NCI-H748 (cell line): Measurements from ENCODE around the gene NME7.
"Not testable (repeated sequence)": the region's sequence is repeated elsewhere in the genome, so short reads cannot be mapped to it uniquely, and the experiment has no call there.

Source experiments
- DNase-seq: peaks from one replicate; lab custom pipeline; 2025; ENCODE audit not compliant: unreplicated experiment; lab: John Stamatoyannopoulos, UW

NME7 gene

DNA sequence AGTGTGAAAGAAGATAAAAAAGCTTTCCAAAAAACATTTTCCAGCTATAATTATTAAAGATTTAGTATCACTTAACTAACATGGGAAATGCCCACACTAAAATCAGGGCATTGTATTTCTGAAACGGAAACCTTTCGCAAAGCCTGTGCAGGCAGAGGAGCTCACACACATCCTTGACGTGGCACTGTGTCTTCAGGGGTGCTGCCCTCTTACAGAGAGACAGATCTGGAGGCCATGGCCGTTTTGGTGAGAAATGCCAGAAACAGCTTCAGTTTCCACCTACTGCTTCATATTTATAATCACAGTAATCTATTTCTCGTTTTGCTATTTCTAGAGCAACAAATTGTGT, 234.4 kb downstream of the NME7 start:
- no peak for DNase-seq

DNA sequence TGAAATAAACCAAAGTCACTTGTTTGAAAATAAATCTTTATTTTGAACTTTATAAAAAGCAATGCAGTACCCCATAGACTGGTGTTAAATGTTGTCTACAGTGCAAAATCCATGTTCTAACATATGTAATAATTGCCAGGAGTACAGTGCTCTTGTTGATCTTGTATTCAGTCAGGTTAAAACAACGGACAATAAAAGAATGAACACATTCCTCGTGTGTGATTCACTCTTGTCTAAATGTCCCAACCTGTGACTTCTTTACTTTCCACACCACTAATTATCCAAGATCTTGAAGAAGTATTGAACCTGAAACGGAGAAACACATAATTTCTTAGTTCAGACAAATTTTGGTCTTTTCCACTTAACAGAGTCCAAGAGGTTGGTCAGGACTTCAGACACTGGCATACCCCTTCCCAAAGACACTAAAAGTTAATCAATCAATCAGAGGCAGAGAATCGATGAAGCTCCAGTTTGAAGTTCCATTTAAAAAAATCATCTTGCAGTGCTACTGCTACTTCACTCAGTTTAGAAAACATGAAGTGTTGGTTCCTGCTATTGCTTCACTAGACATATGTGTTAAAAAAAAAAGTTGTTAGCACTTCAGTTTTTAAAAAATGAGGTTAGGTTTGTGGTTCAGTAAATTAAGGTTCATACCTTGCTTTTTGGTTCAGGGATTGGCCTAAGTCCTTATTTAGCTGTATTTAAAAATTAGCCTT, 234.9 kb downstream of the NME7 start:
- DNase-seq = no peak

DNA sequence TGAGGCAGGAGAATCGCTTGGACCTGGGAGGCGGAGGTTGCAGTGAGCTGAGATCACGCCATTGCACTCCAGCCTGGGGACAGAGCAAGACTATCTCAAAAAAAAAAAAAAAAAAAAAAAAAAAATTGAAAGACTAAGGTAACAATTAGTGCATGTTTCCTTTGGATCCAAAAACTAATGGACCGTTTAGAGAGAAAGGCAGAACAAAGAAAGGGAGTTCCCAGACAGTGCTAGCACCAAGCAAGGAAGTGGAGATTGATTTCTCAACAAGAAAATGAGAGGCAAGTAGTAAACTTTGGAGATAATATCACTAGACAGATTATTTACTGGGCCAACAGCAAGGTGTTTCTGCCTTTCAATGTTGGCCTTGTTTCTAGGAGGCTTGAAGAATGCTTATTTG, 236.9 kb downstream of the NME7 start:
- DNase-seq = no peak

DNA sequence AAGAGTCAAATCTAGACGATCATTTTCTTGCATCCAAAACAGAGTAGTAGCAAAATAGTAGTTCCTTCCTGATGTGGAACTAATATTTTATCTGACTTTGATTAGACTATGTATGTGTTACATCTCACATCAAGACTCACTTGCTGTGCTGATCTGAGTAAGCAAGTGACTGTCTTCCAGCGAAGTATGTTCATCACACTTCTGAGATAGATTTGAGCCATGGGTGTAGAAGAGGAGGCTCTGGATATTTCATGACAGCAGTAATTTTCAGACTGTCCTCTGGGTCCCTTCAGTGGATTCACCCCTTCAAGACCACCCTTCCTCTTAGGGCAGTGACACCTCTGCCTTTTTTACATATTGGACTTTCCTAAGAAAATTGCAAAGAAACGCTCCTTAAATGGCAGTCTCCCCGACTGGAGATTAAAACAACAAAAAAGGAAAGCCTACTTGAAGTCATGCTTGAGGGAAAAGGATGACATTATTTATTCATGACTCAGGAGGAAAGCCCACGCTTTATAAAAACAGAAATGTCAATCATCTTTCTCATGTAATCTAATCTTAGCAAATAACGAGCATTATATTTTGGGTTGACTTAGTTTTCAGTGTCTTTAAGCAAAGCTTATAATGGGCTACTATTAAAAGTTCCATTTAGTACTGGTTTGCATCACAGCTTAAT, 238.3 kb downstream of the NME7 start:
- no peak for DNase-seq

DNA sequence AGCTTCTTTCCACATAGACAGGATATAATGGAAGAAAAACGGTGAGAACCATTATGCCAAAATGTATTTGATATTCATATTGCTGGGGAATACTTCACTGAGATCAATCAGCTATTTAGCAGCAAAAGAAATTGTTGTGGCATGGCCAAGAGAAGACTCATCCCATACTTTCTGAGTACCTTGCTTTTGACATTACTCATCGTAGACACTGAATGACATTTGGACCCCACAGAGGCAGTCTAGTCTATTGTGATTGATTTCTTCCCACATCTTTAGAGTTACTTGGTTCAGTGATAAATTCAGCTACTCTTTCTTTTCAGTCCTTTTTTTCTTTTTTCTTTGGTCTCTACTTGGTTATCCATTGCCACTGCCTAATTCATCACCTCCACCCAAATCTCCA, 239.0 kb downstream of the NME7 start:
- no peak for DNase-seq

DNA sequence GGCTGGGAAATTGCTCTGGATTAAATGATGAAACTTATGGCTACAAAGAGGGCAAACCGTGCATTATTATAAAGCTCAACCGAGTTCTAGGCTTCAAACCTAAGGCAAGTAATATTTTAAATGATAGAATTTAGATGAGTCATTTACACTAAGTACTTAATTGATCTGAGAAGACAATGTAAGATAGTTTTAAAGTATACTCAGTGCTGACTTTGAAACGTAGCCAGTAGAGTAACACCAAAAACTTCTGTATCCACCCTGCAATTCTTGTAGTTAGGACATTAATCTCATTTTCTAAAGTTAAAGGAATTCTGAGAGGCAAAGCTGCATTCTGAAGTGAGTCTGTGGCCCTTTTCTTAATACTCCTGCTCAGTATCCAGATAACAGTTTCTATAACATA, 240.3 kb downstream of the NME7 start:
- DNase-seq = no peak

DNA sequence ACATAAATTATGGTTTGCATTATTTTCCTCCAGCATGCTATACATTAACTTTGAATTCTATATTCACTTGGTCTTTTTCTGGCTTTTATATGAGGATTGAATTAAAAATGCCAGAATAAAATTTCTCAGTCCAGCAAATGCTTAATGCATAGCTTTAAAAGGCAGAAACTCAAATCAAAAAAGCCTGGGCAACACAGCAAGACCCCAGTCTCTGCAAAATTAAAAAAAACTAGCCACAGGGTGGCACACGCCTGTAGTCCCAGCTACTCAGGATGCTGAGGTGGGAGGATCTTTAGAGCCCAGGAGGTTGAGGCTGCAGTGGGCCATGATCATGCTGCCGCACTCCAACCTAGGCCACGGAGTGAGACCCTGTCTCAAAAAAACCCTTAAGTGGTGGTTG, 241.3 kb downstream of the NME7 start:
- DNase-seq = no peak

DNA sequence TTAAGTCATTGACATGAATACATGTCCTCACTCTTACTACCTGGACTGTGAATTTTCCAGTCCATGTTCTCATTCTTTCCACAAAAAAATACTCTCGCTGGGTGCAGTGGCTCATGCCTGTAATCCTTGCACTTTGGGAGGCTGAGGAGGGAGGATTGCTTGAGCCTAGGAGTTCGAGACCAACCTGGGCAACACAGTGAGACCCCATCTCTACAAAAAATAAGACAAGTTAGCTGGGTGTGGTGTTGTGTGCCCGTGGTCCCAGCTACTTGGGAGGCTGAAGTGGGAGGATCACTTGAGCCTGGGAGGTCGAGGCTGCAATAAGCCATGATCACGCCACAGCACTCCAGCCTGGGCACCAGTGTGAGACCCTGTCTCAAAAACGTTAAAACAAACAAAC, 242.0 kb downstream of the NME7 start:
- not testable (repeated sequence) for DNase-seq

DNA sequence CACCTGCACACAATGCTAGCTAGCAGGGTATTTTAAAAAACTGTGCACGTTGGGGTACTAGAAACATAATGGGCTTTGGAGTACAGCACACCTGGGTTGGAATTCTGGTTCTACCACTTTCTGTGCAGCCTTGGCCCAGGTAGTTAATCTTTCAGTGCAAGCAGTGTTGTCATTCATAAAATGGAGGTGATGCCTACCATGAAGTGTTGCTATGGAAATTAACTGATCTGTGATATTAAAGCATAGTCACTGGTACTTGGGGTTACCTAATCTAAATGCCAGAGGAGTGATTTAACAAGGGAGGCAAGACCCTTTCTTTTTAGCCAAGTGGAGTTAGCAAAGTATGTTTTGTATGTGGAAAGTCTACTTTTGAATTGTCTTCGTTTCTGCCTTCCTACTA, 243.1 kb downstream of the NME7 start:
- peak; percentile 57 for DNase-seq

DNA sequence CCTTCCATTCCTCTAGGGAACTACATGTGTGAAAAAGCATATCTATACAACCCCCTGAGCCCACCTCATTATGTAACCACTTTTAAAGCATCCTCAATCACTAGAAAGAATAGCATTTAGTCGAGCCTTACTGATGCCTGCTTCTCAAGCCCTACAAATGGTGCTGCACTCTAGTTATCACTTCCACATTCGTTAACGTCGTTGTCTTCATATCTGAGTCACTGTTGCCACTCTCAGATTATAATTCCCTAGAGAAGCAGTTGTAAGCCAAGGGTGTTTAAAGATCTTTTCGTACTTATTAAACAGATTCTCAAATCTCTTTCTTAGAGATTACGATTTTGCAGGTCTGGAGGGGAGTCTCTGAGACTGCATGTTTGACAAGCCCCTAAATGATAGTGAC, 244.6 kb downstream of the NME7 start:
- no peak for DNase-seq

DNA sequence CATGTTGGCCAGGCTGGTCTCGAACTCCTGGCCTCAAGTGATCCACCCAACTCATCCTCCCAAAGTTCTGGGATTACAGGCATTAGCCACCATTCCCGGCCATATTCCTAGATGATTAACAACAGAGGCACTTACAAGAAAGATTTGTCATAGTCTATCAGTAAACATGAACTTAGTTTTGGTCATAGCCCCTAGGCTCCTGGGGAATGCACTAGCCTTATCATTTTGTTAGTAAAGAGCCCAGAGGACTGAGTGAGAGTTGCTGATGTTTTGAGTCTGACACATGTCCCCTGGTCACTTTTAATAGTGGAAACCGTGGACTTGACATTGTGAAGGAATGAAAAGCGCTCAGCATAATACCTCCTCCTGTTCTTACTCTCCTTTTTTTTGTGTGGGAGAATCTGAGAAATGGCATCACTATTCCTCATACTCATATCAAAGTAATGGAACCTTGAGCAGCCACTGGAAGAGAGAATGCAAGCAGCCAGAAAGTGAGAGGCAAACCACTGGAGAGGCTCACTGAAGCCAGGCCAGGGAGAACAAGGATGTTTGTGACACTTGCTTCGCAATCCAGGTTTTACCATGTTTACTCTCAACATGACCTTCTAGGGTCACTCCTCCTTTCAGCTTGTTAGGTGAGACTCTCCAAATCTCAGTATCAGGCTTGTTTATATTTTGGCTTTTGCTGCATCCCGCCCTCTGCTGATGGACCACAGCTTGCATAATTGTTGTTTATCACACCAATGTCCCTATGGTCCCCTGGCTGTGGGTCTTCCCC, 246.3 kb downstream of the NME7 start:
- no peak for DNase-seq

DNA sequence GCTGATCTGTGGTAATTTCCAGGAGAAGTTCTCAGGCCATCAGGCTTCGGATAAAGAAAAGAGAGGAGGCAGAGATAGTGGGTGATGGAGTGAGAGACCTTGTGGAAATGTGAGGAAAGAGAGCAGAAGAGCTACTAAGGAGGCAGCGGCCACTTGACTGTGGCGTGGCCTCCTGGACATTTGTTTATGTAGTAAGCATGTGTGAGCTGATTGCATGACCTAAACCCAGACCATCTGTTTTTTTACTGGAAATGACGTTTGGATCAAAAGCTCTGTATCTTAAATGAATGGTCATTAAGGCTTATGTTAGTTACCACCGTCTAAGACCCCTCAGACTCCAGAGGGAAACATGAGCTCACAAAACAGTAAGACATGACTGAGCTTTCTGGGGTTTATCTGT, 247.5 kb downstream of the NME7 start:
- DNase-seq = no peak

DNA sequence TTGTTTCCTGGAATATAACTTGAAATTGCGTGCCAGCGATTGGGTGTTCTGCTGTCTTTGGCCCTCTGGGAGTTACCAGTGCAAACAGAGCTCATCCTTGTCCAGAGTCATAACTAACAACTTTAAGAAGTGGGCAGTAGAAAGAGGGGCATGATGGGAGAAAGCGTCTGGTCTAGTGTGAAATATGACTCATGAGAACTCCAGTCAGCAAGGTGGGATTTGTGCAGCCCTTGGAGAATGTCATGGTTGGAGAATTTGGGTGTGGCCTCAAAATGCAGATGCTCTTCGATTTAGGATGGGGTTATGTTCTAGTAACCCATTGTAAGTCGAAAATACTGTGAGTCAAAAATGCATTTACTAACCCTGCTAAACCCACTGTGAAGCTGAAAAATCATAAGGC, 248.2 kb downstream of the NME7 start:
- DNase-seq = no peak

DNA sequence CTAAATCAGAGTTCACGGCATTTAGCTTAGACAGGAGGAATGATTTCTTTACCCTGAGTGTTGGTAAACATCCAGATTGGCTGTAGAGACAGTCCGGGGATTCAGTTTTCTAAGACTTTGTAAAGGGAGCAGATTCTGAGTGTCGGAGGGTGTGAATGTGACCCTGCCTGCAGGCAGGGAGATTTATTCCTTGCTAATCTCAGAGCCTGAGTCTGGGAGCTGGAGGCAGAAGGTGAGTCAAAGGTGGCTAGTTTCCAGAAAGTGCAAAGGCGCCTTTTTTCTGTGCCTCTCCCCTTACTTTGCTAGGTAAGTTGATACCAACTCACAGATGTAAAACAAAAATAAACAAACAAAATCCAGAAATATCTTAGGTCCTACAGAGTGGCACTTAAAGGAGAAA, 249.4 kb downstream of the NME7 start:
- no peak for DNase-seq

DNA sequence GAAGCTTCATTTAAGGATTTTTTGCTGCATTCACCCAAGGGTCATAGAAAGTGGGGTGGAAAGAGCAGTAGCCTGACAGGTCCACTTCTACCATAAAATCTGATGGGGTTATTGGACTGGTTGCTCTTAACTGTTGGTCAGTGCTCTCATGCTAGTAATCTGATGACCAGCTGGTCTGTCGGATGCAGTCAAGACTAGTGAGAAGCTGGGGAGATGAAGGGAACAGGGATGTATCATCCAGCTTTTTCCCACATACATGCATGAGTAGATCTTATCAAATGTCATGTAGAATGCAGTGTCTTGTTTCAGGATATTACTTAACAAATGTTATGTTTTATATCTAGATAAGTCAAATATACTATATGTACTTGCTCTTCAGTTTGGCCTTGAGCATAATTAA, 250.0 kb downstream of the NME7 start:
- DNase-seq = no peak

DNA sequence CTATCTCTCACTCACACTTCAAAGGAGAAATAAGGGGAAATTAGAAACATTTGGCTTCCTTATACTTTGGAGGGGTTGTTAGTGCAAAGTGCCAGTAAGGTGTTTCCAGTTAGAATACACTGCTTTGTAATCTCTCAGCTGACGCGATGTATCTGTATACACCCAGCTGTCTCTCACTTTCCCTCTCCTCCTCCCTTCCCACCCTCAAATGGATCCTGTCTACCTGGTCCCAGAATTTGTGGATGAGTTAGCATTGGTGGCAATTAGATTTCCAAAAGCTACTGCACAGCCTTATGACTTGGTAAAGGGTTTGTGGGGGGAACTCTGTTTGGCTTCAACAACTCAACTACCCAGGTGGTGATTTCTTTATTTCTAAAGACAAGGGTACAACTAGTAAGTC, 250.6 kb downstream of the NME7 start:
- DNase-seq = no peak

DNA sequence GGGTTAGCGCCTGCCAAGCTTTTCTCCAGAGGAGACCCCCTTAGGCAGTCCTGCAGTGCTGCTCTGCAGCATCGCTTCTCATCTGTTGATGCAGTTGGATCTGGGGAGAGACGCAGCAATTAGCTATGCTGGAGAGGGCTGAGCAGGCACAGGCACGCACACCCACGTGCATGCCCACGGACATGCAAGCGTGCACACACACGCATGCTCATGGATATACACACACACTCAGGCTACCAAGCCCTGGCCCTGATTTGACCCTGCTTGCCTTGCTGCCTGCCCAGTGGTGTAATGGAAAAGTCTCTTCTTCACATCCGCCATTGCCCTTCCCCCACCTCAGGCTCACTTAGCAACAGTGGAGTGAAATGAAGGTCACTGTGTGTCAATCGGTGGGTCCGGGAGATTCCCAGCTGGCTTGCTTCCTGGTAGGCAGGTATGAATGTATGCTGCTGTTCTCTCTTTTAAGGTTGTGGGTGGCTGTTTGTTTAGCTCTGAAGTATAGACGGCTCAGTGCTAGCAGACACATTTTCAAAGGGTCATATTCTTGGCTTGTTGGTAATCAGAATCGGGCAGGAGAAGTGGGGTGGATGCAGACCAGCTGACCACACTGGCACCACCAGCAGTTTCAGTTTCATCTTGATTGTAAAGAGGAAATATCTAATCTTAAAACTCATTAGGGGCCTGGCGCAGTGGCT, 251.6 kb downstream of the NME7 start:
- no peak for DNase-seq

DNA sequence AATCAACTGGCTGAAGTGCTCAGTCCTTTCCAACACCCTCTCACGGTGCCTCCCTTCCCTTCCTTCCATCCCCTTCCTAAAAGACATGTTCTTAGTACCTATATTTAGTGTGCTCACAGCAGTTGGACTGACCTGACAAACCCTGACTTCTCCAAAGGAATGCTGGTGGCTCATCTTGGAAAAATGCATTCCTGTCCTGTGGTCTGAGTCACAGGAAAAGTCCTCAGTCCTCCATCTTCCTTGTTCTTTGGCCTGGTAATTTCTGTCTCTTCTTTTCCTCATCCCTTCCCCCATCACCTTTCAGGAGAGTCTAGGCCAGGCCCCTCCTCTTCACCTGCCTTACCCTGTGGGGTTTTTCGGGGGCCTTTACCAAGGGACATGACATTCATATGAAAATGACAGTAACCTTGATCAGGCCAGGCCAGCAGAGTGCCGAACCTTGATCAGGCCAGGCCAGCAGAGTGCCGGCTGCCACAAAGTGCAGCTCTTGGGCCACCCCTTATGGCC, 253.9 kb downstream of the NME7 start:
- DNase-seq = no peak

DNA sequence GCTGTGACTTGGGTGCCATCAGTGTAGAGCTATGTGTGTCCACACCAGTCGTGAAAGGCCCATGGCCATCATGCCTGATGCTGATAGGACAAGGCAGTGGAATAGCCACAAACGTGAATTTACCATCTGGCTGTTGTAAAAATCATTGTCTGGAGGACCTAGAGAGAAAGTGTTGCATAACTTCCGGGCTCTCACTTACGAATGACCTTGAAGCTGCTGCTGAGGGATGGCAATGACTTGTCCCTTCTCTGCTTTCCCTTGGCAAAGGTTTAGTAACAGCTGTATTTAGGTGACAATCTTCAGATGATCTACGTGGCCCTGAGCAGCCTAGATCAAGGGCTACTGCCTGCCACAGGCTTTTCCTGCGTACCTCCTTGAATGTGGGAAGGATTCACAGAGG, 255.4 kb downstream of the NME7 start:
- DNase-seq = no peak

DNA sequence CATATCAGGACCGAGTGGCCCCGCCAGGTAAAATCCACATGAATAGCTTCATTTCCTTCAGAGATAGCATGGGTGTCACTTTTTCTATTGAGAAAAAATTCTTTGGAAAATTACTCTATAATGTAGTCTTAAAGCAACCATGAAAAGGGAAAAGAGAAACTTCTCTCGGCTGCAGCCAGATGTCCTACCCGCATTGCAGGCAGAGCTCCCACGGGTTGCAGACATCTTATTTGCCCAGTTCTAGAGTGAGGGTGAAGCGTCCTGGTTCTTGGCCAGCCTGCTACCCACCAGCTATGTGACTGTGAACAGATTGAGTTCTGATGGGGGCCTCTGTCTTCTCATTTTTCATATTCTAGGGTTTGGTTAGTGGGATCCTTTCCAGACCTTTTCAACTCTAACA, 256.1 kb downstream of the NME7 start:
- no peak for DNase-seq

DNA sequence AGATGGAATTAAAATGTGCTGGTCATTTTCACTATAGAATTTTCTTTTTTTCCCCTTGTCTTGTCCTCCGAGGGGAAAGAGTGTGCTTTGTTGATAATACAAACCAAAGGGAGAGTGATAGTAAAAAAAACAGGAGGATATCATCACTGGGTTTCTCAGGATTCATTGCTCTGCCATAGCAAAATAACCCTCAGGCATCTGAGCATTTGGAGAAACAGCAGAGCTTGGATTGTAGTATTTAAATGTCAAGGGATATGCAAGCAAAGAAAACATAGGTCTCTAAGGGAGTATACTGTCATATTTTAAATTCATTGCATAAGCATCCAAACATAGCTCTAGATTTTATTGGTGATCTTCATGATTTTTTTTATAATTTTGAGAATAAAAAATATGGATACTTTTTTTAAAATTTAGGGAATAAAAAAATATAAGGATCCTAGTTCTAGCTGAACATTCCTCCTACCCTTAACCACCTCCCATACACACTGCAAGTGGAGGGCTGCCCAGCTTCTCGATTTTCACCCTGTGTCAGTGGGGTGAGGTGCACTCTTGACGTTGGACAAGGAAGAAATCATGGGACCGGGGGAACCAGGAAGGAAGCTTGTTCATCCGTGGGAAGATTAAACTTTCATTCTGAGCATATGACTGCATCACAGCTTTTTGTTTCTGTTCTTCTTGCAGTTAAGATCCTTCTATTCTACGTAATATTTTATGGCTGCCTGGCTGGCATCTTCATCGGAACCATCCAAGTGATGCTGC, 256.7 kb downstream of the NME7 start:
- no peak for DNase-seq
